Cardiac muscle cell (in vitro differentiated cells and primary cell): ENCODE results near the gene PYGB. TPM values are rescaled to one million over a fixed set of nuclear protein-coding genes. Genes with fewer than 3 reads are reported as not detected.

Source experiments
- DNase-seq, 2 donors: peaks; one replicate each; pipeline versions ENCODE4 v3.0.0 to v3.0.0-alpha.2; 2010 to 2017; ENCODE audit warnings: low read depth in 1 of 2, low spot score in 1 of 2
- H3K27ac ChIP-seq: fragments of 200-600 bp; sonication (generic); 2 replicates; pipeline ENCODE4 v1.5.1; 2016
- H3K27me3 ChIP-seq: fragments of 200-600 bp; sonication (generic); 2 replicates; pipeline ENCODE4 v1.6.0; 2016; ENCODE audit warnings: control low read depth
- H3K36me3 ChIP-seq: fragments of 200-600 bp; sonication (generic); 2 replicates; pipeline ENCODE4 v1.5.1; 2016; ENCODE audit warnings: control low read depth
- H3K4me1 ChIP-seq: fragments of 200-600 bp; sonication (generic); 2 replicates; pipeline ENCODE4 v1.8.1; 2017; ENCODE audit warnings: low read depth, mild to moderate bottlenecking, mixed run types
- H3K4me3 ChIP-seq: fragments of 200-600 bp; sonication (generic); 2 replicates; pipeline ENCODE4 v1.5.1; 2016; ENCODE audit warnings: mild to moderate bottlenecking
- H3K9me3 ChIP-seq: fragments of 200-600 bp; sonication (generic); 2 replicates; pipeline ENCODE4 v1.5.1; 2017; ENCODE audit warnings: low read depth, mild to moderate bottlenecking, control low read depth
- CTCF ChIP-seq: IDR thresholded peaks from 2 replicates; pipeline ENCODE4 v1.5.1; 2012; ENCODE audit warnings: low read depth, mild to moderate bottlenecking, low read length
- polyA plus RNA-seq: library from polyadenylated mRNA; unstranded; fragments of >200 nt; fragmentation: Nextera tagmentation; extraction: Ambion mirVana; gene quantifications from 2 replicates; pipeline ENCODE4 v1.2.1, GENCODE V29; 2016
- total RNA-seq: library from RNA; depleted of rRNA; stranded (reverse); fragments of >200 nt; gene quantifications from 2 replicates; pipeline ENCODE4 v1.2.3, GENCODE V29; 2016

Gene PYGB
- total and polyA plus RNA-seq, 2 experiments from 2014 or later, result 192 to 243 TPM

GRCh38 chr20:25277941-25278521, 30.1 kb downstream of the PYGB start:
- DNase-seq, result no peak
- TF ChIP-seq CTCF, result no peak
- Histone ChIP-seq H3K4me3 (no peak overlapping the region), H3K4me1 (no peaks in the 10 kb centered on the region), H3K9me3 (no peaks in the 10 kb centered on the region), H3K27me3 (no peaks in the 10 kb centered on the region), H3K27ac (no peak overlapping the region), H3K36me3 (peaks cover 61% of the 10 kb centered on the region)

GRCh38 chr20:25278636-25279361, 30.9 kb downstream of the PYGB start:
- Histone ChIP-seq H3K9me3 (no peaks in the 10 kb centered on the region), H3K27ac (no peak overlapping the region), H3K4me1 (no peaks in the 10 kb centered on the region), H3K4me3 (no peak overlapping the region), H3K27me3 (no peaks in the 10 kb centered on the region), H3K36me3 (peaks cover 67% of the 10 kb centered on the region)
- no peak for DNase-seq
- TF ChIP-seq CTCF, result no peak

- Histone ChIP-seq H3K27me3 (no peaks in the 10 kb centered on the region), H3K27ac (no peak overlapping the region), H3K4me3 (no peak overlapping the region), H3K4me1 (no peaks in the 10 kb centered on the region), H3K9me3 (no peaks in the 10 kb centered on the region), H3K36me3 (peaks cover 71% of the 10 kb centered on the region)
- DNase-seq, result no peak
- TF ChIP-seq CTCF, result no peak
Measured at GRCh38 chr20:25279403-25279802, 31.5 kb downstream of the PYGB start.

GRCh38 chr20:25280051-25280573, 32.2 kb downstream of the PYGB start:
- H3K36me3 ChIP-seq, result peaks cover 69% of the 10 kb centered on the region
- no peaks in the 10 kb centered on the region for H3K9me3 ChIP-seq
- no peak overlapping the region for H3K4me3 ChIP-seq
- no peak for DNase-seq
- TF ChIP-seq CTCF, result no peak
- no peaks in the 10 kb centered on the region for H3K27me3 ChIP-seq
- H3K27ac ChIP-seq, result no peak overlapping the region
- H3K4me1 ChIP-seq, result no peaks in the 10 kb centered on the region

GRCh38 chr20:25280574-25281535, 33.0 kb downstream of the PYGB start:
- H3K4me1 ChIP-seq, result no peaks in the 10 kb centered on the region
- TF ChIP-seq CTCF, result no peak
- no peaks in the 10 kb centered on the region for H3K27me3 ChIP-seq
- no peak for DNase-seq
- peaks cover 72% of the 10 kb centered on the region for H3K36me3 ChIP-seq
- H3K27ac ChIP-seq, result no peak overlapping the region
- no peaks in the 10 kb centered on the region for H3K9me3 ChIP-seq
- H3K4me3 ChIP-seq, result no peak overlapping the region
